SU-DHL-6 (cell line): ENCODE data around the gene LENEP.
"Not testable (repeated sequence)": the region's sequence is repeated elsewhere in the genome, so short reads cannot be mapped to it uniquely, and the experiment has no call there.

Experiments used
- H2AFZ ChIP-seq: fragments of 200-600 bp; sonication (generic); 2 replicates; pipeline ENCODE4 v1.6.1; 2014; ENCODE audit warnings: low read depth, mild to moderate bottlenecking, moderate library complexity, mixed read lengths, antibody characterized with exemption, low read length; ENCODE audit not compliant: severe bottlenecking
- H3F3A ChIP-seq: fragments of 200-600 bp; shearing (Covaris generic); 2 replicates; pipeline ENCODE4 v1.6.0; 2016; ENCODE audit warnings: antibody characterized with exemption, mild to moderate bottlenecking; ENCODE audit not compliant: insufficient read depth
- H3K27ac ChIP-seq: fragments of 200-600 bp; sonication (generic); 2 replicates; pipeline ENCODE4 v1.5.1; 2016; ENCODE audit warnings: low read depth, mild to moderate bottlenecking, low read length, moderate library complexity, mixed read lengths
- H3K27me3 ChIP-seq: fragments of 200-600 bp; sonication (generic), shearing (Covaris generic); 2 replicates; pipeline ENCODE4 v1.6.0; 2014; ENCODE audit warnings: mild to moderate bottlenecking, low read length
- H3K36me3 ChIP-seq: fragments of 200-600 bp; sonication (generic); 2 replicates; pipeline ENCODE4 v1.6.1; 2014; ENCODE audit warnings: mild to moderate bottlenecking, low read length, mixed read lengths
- H3K4me2 ChIP-seq: fragments of 300-600, 200-600 bp; shearing (Covaris generic), sonication (generic); 2 replicates; pipeline ENCODE4 v1.6.0; 2014; ENCODE audit warnings: low read length, low read depth, mild to moderate bottlenecking; ENCODE audit not compliant: poor library complexity, severe bottlenecking
- H3K4me3 ChIP-seq: fragments of 200-600 bp; sonication (generic); 2 replicates; pipeline ENCODE4 v1.5.1; 2014; ENCODE audit warnings: antibody characterized with exemption, low read length, mild to moderate bottlenecking, mixed read lengths; ENCODE audit not compliant: insufficient read depth, poor library complexity, severe bottlenecking
- H3K79me2 ChIP-seq: fragments of 200-600 bp; sonication (generic); 2 replicates; pipeline ENCODE4 v1.6.1; 2014; ENCODE audit warnings: mild to moderate bottlenecking, low read length, moderate library complexity; ENCODE audit not compliant: insufficient read depth
- H3K9ac ChIP-seq: fragments of 200-600 bp; sonication (generic); 2 replicates; pipeline ENCODE4 v1.7.0; 2014; ENCODE audit warnings: mild to moderate bottlenecking, low read length
- H3K9me2 ChIP-seq: fragments of 200-600 bp; sonication (generic); replicated peaks from 2 replicates; pipeline ENCODE4 v1.6.1; 2014; ENCODE audit warnings: low read length; ENCODE audit not compliant: insufficient read depth
- H3K9me3 ChIP-seq: fragments of 200-600 bp; sonication (generic); 2 replicates; pipeline ENCODE4 v1.6.1; 2014; ENCODE audit warnings: low read length, mixed read lengths; ENCODE audit not compliant: insufficient read depth
- H4K20me1 ChIP-seq: fragments of 200-600 bp; sonication (generic); 2 replicates; pipeline ENCODE4 v1.6.1; 2014; ENCODE audit warnings: low read depth, mild to moderate bottlenecking, antibody characterized with exemption, low read length, moderate library complexity, mixed read lengths
- EZH2phosphoT487 ChIP-seq: fragments of 200-600 bp; sonication (generic), shearing (Covaris generic); conservative IDR thresholded peaks from 2 replicates; pipeline ENCODE4 v1.6.1; 2018; ENCODE audit warnings: mild to moderate bottlenecking, antibody characterized with exemption, low read length, moderate library complexity, mixed read lengths
- TF ChIP-seq, protein P1 (sequence below): fragments of 200-600 bp; sonication (generic); IDR thresholded peaks from one replicate; pipeline ENCODE4 v1.5.1; 2017; ENCODE audit warnings: antibody characterized with exemption, mild to moderate bottlenecking, low read length, moderate library complexity; ENCODE audit not compliant: insufficient read depth, poor library complexity, severe bottlenecking

The LENEP gene

DNA sequence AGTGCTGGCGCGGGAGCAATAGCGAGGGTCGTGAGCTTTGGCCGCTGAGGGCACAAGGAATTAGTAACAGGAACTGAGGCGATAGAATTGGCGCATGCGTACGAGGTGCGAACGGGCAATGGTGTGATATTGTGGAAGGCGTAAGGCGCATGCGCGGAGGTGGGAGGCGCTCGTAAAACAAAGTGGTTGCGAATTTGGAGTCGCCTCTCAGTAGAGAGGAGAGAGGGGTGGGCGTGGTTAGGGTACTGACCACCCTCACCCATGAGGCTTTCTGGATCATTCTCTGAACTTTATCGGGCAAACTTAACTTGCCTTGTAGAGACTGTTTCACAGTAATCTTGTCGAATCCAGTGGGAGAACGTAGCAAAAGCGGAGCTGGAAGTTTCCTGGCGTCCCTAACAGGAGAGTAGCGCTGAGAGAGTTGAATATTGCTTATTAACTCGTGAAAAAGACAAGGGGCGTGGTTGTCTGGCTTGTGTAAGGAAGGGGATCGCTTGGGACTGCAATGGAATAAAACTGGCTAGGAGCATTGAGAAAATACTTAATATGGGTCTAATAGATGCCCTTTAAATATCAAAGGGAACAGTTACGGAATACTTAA lies 18.5 kb upstream of the LENEP start:
- Histone ChIP-seq H3K27me3 (no peaks in the 10 kb centered on the region), H3K27ac (peak overlapping the region; percentile 88), H3K79me2 (peaks cover 64% of the 10 kb centered on the region), H3K9me3 (no peaks in the 10 kb centered on the region), H3K36me3 (peaks cover 4% of the 10 kb centered on the region), H3K9me2 (no peaks in the 10 kb centered on the region), H3K9ac (peak overlapping the region; percentile 69), H3K4me3 (peak overlapping the region; percentile 72), H3K4me2 (peak overlapping the region; percentile 74), H4K20me1 (no peaks in the 10 kb centered on the region), H3F3A (peaks cover 17% of the 10 kb centered on the region), H2AFZ (no peak overlapping the region)
- no peak for TF ChIP-seq EZH2phosphoT487
- TF ChIP-seq, protein P1, sequence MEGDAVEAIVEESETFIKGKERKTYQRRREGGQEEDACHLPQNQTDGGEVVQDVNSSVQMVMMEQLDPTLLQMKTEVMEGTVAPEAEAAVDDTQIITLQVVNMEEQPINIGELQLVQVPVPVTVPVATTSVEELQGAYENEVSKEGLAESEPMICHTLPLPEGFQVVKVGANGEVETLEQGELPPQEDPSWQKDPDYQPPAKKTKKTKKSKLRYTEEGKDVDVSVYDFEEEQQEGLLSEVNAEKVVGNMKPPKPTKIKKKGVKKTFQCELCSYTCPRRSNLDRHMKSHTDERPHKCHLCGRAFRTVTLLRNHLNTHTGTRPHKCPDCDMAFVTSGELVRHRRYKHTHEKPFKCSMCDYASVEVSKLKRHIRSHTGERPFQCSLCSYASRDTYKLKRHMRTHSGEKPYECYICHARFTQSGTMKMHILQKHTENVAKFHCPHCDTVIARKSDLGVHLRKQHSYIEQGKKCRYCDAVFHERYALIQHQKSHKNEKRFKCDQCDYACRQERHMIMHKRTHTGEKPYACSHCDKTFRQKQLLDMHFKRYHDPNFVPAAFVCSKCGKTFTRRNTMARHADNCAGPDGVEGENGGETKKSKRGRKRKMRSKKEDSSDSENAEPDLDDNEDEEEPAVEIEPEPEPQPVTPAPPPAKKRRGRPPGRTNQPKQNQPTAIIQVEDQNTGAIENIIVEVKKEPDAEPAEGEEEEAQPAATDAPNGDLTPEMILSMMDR: no peak

DNA sequence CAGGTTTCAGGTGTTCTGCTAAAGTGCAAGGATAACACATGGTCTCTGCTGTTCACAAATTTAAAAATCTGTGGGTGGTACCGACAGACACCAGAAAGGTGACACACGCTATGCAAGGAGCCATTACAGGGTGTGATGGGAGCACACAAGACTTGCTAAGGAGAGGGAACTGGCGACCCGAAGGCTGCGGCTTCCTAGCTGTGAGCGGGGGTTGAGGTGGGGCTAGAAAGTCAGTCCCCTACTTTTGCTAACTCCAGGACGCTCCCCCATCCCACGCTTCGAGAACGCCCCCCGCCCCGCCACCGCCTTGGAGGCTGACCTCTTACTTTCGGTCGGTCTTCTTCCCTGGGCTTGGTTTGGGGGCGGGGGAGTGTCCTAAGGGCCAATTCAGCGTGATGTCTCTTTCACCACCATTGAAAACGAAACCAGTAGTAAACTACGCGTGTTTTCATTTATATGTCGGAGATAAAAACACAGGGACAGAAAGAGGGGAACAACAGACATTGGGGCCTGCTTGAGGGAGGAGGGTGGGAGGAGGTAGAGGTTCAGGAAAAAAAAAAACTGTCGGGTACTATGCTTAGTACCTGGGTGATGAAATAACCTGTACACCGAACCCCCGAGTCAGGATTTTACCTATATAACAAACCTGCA lies 17.9 kb upstream of the LENEP start:
- H3F3A ChIP-seq: peaks cover 17% of the 10 kb centered on the region
- H2AFZ ChIP-seq: no peak overlapping the region

GRCh38 chr1:154977762-154978161 lies 15.6 kb upstream of the LENEP start:
- H3F3A ChIP-seq: peaks cover 24% of the 10 kb centered on the region
- not testable (repeated sequence) for H3K4me2 ChIP-seq

More for the DNA sequence above, 17.9 kb upstream of the LENEP start:
- Histone ChIP-seq H3K9ac (peak overlapping the region; percentile 69), H3K27me3 (no peaks in the 10 kb centered on the region), H3K4me3 (peak overlapping the region; percentile 72), H3K4me2 (peak overlapping the region; percentile 74), H3K79me2 (peaks cover 61% of the 10 kb centered on the region), H3K27ac (peak overlapping the region; percentile 88), H4K20me1 (no peaks in the 10 kb centered on the region), H3K36me3 (peaks cover 4% of the 10 kb centered on the region), H3K9me2 (no peaks in the 10 kb centered on the region), H3K9me3 (no peaks in the 10 kb centered on the region)
- TF ChIP-seq EZH2phosphoT487: no peak
- TF ChIP-seq, protein P1: no peak

GRCh38 chr1:154978360-154978759 lies 15.0 kb upstream of the LENEP start:
- Histone ChIP-seq H2AFZ (no peak overlapping the region), H3K4me3 (no peak overlapping the region), H3K9me3 (no peaks in the 10 kb centered on the region), H3K27me3 (no peaks in the 10 kb centered on the region), H3F3A (peaks cover 20% of the 10 kb centered on the region), H3K4me2 (no peak overlapping the region), H3K79me2 (peaks cover 51% of the 10 kb centered on the region), H3K9me2 (no peaks in the 10 kb centered on the region), H3K36me3 (peaks cover 7% of the 10 kb centered on the region), H4K20me1 (no peaks in the 10 kb centered on the region), H3K9ac (no peak overlapping the region), H3K27ac (no peak overlapping the region)
- TF ChIP-seq EZH2phosphoT487: no peak

More at GRCh38 chr1:154977762-154978161, 15.6 kb upstream of the LENEP start:
- H3K36me3 ChIP-seq, H3K27ac ChIP-seq, H3K9me3 ChIP-seq, H2AFZ ChIP-seq, H3K9ac ChIP-seq, H3K9me2 ChIP-seq, H3K27me3 ChIP-seq, H3K4me3 ChIP-seq, H4K20me1 ChIP-seq: not testable (repeated sequence)
- peaks cover 54% of the 10 kb centered on the region for H3K79me2 ChIP-seq
